ENCODE results near the gene RBM25. TPM values are rescaled to one million over a fixed set of nuclear protein-coding genes. Genes with fewer than 3 reads are reported as not detected.

RBM25 gene
- total and polyA plus RNA-seq, 2 experiments from 2014 or later, result 17.7 to 52.9 TPM

DNA sequence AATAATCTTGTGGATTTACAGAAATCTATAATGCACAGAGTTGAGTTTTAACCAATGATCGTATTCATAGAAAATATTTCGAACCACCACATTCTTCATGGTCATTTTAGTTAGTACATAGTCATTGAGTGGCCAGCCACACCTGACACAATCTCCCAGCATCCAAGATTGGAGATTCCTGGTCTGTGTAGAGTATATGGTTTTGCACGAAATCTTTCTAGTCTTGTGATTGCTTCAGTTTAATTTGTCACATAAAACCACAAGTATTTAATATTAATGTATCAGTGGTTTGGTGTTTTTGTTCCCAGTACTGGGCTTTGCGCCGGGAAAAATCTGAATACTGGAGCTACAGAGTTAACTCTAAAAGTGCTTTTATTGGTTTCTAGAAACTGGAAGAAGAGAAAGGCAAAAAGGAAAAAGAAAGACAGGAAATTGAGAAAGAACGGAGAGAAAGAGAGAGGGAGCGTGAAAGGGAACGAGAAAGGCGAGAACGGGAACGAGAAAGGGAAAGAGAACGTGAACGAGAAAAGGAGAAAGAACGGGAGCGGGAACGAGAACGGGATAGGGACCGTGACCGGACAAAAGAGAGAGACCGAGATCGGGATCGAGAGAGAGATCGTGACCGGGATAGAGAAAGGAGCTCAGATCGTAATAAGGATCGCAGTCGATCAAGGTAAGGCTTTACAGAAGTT, 44.6 kb downstream of the RBM25 start:
- Histone ChIP-seq H3K4me1 (ENCODE audit: insufficient read depth) (no peaks in the 10 kb centered on the region), H3K9me3 (ENCODE audit: low read depth) (no peaks in the 10 kb centered on the region), H4K20me1 (ENCODE audit: insufficient read depth) (no peaks in the 10 kb centered on the region), H2AFZ (no peak overlapping the region), H3K27me3 (replicated peaks; ENCODE audit: insufficient read depth) (no peaks in the 10 kb centered on the region), H3K4me3 (no peak overlapping the region), H3K9ac (no peak overlapping the region), H3F3A (ENCODE audit: insufficient read depth) (peaks cover 19% of the 10 kb centered on the region; the same call in 1 of the 2 replicates), H3K36me3 (ENCODE audit: low read depth) (peaks cover 87% of the 10 kb centered on the region), H3K27ac (no peak overlapping the region), H3K4me2 (ENCODE audit: unreplicated experiment) (no peak overlapping the region), H3K9me2 (ENCODE audit: insufficient read depth) (no peaks in the 10 kb centered on the region), H3K79me2 (ENCODE audit: insufficient read depth) (peaks cover 73% of the 10 kb centered on the region)
- in situ Hi-C loops (cut with MboI), result no loop called here
- WGBS, 2 experiments (ENCODE audit: low coverage in 1 of 2, low lambda C conversion rate in 2 of 2, missing lambda C conversion rate in 2 of 2), result 98% methylated on average over 27 of the region's 27 CpGs
- no peak for TF ChIP-seq EZH2 (IDR thresholded peaks at IDR 0.05; ENCODE audit: insufficient read depth, poor library complexity, severe bottlenecking)
- TF ChIP-seq EZH2phosphoT487 (IDR thresholded peaks at IDR 0.05; ENCODE audit: insufficient read depth, low read depth), result no peak
- DNase-seq, result no peak

DNA sequence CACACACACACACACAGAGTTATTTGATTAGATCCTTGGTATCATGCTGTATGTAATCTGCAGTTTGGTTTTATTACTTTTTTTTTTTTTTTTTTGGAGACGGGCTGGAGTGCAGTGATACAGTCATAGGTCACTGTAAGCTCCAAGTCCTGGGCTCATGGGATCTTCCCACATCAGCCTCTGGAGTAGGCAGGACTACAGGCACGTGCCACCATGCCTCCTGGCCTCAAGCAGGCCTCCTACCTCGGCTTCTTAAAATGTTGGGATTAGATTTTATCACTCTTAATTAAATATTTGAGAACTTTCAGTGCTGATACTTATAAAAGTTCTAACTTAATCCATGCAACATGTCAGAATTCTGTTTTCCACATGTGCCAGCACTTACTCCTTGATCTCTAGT, 46.7 kb downstream of the RBM25 start:
- peaks cover 82% of the 10 kb centered on the region for H3K36me3 ChIP-seq (ENCODE audit: low read depth)
- peaks cover 69% of the 10 kb centered on the region for H3K79me2 ChIP-seq (ENCODE audit: insufficient read depth)
- TF ChIP-seq EZH2phosphoT487 (IDR thresholded peaks at IDR 0.05; ENCODE audit: insufficient read depth, low read depth) (no peak), EZH2 (IDR thresholded peaks at IDR 0.05; ENCODE audit: insufficient read depth, poor library complexity, severe bottlenecking) (no peak)
- no peak overlapping the region for H2AFZ ChIP-seq
- WGBS, 2 experiments (ENCODE audit: low coverage in 1 of 2, low lambda C conversion rate in 2 of 2, missing lambda C conversion rate in 2 of 2), result 64 to 83% methylated on average over 3 of the region's 3 CpGs
- no peaks in the 10 kb centered on the region for H3K9me3 ChIP-seq (ENCODE audit: low read depth)
- no peak overlapping the region for H3K4me3 ChIP-seq
- peak; percentile 16 for DNase-seq
- no peak overlapping the region for H3K27ac ChIP-seq
- H3K9me2 ChIP-seq (ENCODE audit: insufficient read depth), result no peaks in the 10 kb centered on the region
- H3K27me3 ChIP-seq (replicated peaks; ENCODE audit: insufficient read depth), result no peaks in the 10 kb centered on the region
- H3K4me2 ChIP-seq (ENCODE audit: unreplicated experiment), result no peak overlapping the region
- H3F3A ChIP-seq (ENCODE audit: insufficient read depth), result peaks cover 19% of the 10 kb centered on the region; the same call in 1 of the 2 replicates
- H3K9ac ChIP-seq, result no peak overlapping the region
- no peaks in the 10 kb centered on the region for H4K20me1 ChIP-seq (ENCODE audit: insufficient read depth)
- no peaks in the 10 kb centered on the region for H3K4me1 ChIP-seq (ENCODE audit: insufficient read depth)
- in situ Hi-C loops (cut with MboI), result no loop called here

DNA sequence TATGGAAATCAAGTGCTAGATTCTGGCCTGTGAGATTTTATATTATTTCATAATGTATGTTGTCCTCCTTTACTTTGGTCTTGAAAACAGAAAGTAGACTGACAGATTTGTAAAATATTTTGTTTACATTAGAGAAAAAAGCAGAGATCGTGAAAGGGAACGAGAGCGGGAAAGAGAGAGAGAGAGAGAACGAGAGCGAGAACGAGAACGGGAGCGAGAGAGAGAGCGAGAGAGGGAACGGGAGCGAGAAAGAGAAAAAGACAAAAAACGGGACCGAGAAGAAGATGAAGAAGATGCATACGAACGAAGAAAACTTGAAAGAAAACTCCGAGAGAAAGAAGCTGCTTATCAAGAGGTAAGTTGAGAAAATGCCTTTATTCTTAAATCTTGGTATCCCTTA, 47.4 kb downstream of the RBM25 start:
- no peaks in the 10 kb centered on the region for H3K9me3 ChIP-seq (ENCODE audit: low read depth)
- H2AFZ ChIP-seq, result no peak overlapping the region
- H3K4me1 ChIP-seq (ENCODE audit: insufficient read depth), result no peaks in the 10 kb centered on the region
- no peak overlapping the region for H3K4me3 ChIP-seq
- TF ChIP-seq EZH2phosphoT487 (IDR thresholded peaks at IDR 0.05; ENCODE audit: insufficient read depth, low read depth), result no peak
- no peak for TF ChIP-seq EZH2 (IDR thresholded peaks at IDR 0.05; ENCODE audit: insufficient read depth, poor library complexity, severe bottlenecking)
- 92 to 96% methylated on average over 16 of the region's 16 CpGs for WGBS, 2 experiments (ENCODE audit: low coverage in 1 of 2, low lambda C conversion rate in 2 of 2, missing lambda C conversion rate in 2 of 2)
- H3K27ac ChIP-seq, result no peak overlapping the region
- H3K9ac ChIP-seq, result no peak overlapping the region
- in situ Hi-C loops (cut with MboI), result no loop called here
- H3F3A ChIP-seq (ENCODE audit: insufficient read depth), result peaks cover 12% of the 10 kb centered on the region; the same call in 1 of the 2 replicates
- H3K36me3 ChIP-seq (ENCODE audit: low read depth), result peaks cover 79% of the 10 kb centered on the region
- no peaks in the 10 kb centered on the region for H3K27me3 ChIP-seq (replicated peaks; ENCODE audit: insufficient read depth)
- no peaks in the 10 kb centered on the region for H4K20me1 ChIP-seq (ENCODE audit: insufficient read depth)
- H3K9me2 ChIP-seq (ENCODE audit: insufficient read depth), result no peaks in the 10 kb centered on the region
- no peak for DNase-seq
- peaks cover 62% of the 10 kb centered on the region for H3K79me2 ChIP-seq (ENCODE audit: insufficient read depth)
- no peak overlapping the region for H3K4me2 ChIP-seq (ENCODE audit: unreplicated experiment)

DNA sequence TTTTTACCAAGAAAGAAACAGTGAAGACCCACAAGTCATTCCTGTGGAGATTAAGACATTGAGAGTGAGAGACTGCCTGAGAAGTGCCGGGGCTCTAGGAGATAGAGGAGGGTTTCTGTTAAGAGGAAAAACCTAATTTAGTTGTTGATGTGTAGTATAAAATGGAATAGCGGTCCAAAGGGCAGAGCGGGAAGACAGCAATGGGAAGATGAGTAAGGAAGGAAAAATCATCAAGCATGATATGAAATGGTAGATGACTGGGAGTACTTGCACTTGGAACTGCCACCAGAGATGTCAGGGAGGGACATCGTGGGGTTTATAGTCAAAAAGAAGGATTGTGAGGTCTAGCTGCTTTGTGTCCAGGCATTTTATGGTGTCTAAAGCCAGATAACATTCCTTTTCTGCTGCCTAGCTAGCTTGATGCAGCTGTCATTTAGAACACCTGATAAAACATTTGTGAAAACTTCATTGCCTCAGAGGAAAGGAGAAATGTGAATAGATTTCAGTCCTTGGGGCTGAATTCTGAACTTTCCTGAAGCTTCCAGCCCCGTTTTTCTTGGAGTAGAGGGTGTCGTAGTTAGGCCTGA, 57.8 kb downstream of the RBM25 start:
- Histone ChIP-seq H3K27ac (no peak overlapping the region), H3K9ac (no peak overlapping the region), H3F3A (ENCODE audit: insufficient read depth) (peaks cover 14% of the 10 kb centered on the region), H4K20me1 (ENCODE audit: insufficient read depth) (no peaks in the 10 kb centered on the region; the same call in 1 of the 2 replicates), H3K79me2 (ENCODE audit: insufficient read depth) (peaks cover 71% of the 10 kb centered on the region), H3K9me3 (ENCODE audit: low read depth) (no peaks in the 10 kb centered on the region), H3K9me2 (ENCODE audit: insufficient read depth) (no peaks in the 10 kb centered on the region), H3K36me3 (ENCODE audit: low read depth) (peaks cover 63% of the 10 kb centered on the region), H3K4me1 (ENCODE audit: insufficient read depth) (no peaks in the 10 kb centered on the region), H3K4me2 (ENCODE audit: unreplicated experiment) (no peak overlapping the region), H2AFZ (no peak overlapping the region), H3K4me3 (no peak overlapping the region), H3K27me3 (replicated peaks; ENCODE audit: insufficient read depth) (no peaks in the 10 kb centered on the region)
- TF ChIP-seq EZH2phosphoT487 (IDR thresholded peaks at IDR 0.05; ENCODE audit: insufficient read depth, low read depth) (no peak), EZH2 (IDR thresholded peaks at IDR 0.05; ENCODE audit: insufficient read depth, poor library complexity, severe bottlenecking) (no peak)
- in situ Hi-C loops (cut with MboI), result no loop called here
- WGBS, 2 experiments (ENCODE audit: low coverage in 1 of 2, low lambda C conversion rate in 2 of 2, missing lambda C conversion rate in 2 of 2), result 93 to 96% methylated on average over 6 of the region's 6 CpGs
- DNase-seq, result no peak

All from GM23248 (cell line).